CD4-positive, alpha-beta T cell treated with Interleukin-15 for 4 hours (primary cell): ENCODE data around the gene CSNK2B.

Source experiments
- DNase-seq: peaks from one replicate; pipeline ENCODE4 v3.0.0-alpha.2; 2020; ENCODE audit warnings: low spot score

The CSNK2B gene

DNA sequence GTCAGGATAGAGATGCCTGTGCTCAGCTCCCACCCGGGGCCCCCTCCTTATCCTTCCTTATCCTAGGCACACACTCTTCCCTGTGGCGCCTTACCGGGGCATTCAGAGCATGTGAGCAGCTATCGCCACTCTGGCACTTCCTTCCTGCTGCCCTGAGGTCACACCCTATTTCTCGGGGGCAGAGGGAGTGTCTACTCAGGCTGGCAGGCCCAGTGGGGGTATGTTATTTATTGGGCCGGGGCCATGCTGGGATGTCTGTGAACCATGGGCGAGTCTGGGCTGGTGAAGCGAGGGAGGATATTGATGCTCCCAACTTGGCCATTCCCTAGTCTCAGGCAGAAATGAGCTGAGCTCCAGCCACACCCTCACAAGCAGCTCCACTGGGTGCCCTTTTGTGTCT, 45.4 kb downstream of the CSNK2B start:
- DNase-seq = no peak

DNA sequence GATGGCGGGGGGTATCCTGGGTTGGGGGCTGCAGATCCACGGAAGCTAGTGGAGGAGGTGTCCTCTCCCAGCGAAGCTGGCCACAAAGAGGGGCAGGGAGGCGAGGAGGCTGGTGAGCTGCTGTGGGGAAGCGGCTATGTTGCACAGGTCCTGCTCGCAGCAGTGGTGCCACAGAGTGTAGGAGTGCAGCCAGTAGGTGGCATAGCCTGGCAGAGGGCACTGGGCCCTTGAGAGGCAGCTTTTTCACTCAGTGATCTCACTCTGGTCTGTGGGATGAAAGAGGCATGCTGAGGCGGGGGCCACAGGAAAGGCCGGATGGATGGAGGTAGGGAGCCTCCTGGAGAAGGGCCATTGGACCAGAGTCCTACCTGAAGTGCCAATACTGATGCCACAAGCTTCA, 46.4 kb downstream of the CSNK2B start:
- no peak for DNase-seq

DNA sequence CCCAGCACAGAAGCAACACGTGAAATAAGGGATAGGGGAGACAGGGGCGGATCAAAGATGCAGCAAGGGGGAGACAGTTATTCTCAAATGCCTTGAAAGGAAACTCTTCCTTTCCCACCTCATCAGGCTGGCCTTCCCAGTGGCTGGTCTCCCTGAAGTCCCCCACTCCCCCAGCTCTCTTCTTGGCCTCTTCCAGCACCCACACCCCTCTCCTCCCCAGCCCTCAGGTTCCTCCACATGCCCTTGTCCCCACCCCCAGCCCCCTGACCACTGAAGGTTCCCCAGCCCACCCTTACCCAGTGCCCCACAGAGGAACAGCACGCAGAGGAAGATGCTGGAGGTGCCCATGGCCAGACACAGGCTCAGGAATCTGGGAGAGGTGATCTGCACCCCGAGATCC, 47.6 kb downstream of the CSNK2B start:
- no peak for DNase-seq

DNA sequence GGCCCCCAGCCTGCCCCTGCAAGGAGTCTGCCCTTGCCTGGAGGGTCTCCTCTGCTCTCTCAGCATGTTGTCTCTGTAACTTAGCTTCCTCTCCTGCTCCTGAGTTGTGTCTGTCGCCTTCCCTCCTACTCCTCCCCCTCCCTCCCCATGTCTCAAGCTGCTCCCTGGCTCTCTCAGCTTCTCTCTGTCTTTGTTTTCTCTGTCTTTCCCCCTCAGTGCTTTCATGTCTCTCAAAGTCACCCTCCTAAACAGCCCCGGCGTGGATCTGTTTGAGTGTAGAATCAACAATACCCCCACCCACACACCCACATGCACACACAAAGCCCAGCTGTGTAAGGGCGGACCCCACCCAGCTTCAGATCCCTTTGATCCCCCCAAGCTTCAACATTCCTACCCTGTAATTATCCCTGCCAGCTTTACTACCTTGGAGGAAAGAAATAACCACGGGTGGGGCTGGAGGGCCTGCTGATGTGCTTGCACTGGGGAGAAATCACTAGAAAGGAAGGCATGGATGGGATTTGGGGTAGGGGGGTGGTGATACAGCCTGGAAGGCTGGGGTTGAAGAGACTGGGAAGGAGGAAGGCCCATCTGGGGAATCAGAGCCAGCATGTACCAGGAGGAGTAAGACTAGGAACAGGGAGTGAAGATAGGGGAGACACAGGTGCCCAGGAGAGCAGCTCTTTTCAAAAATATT, 48.3 kb downstream of the CSNK2B start:
- DNase-seq = no peak

DNA sequence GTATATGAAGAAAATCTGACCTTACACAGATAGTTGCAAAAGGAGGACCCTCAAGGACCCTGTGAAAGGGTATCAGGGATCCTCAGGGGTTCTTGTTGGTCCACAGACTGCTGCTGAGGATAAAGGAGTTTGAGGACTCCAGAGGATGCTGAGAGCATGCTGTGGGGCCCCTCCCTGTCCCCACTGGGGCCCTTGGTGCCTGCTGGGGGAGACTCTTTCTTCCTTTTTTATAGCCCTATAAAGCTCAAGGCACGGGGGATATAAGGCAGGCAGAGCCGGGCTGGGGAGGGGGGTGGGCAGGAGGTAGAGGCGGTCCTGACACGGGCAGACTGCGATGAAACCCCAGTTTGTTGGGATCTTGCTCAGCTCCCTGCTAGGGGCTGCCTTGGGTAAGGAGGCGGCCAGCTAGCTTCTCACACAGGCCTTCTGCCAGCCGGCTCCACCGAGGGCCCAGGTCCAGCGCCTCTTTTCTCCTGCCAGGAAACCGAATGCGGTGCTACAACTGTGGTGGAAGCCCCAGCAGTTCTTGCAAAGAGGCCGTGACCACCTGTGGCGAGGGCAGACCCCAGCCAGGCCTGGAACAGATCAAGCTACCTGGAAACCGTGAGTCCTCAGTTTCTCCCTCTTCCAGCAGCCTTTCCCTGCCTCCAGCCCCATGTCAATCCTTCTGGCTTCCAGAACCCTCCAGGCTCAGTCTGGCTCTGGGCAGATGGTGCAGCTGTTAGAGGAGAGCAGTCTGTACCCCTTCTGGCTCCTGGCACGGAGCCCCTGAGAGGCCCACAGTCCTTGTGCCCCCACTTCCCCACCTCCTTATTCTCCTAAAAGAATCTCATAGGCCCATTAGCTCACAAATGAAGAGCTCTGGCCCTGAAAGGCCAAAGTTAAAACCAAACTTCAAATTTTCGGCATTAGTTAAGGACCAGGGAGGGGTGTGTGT, 49.4 kb downstream of the CSNK2B start, which contains the start of gene LY6G6D:
Gene LY6G6D, plus strand, starts transcription at position 327 of the 937 bp plus-strand sequence. Its CDS starts 8 bp downstream, at position 335.
- no peak for DNase-seq

DNA sequence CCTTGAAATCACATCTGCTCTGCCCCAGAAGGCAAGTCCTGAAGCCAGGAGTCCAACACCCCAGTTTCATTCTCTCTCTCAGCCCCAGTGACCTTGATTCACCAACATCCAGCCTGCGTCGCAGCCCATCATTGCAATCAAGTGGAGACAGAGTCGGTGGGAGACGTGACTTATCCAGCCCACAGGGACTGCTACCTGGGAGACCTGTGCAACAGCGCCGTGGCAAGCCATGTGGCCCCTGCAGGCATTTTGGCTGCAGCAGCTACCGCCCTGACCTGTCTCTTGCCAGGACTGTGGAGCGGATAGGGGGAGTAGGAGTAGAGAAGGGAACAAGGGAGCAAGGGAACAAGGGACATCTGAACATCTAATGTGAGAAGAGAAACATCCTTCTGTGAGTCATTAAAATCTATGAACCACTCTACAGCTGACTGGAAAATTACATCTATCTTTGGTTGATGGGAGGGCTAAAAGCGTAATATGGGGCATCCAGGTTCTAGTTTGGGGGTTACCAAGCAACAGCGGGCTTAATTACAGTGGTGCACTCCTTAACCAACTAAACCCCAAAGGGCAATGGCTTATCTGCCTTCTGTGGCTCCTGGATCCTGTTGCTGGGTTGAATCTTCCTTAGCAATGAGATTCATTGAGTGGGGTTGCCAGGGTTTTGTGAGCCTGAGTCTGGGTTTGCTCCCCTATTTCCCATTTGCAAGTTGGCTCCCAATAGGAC, 51.8 kb downstream of the CSNK2B start:
- no peak for DNase-seq

DNA sequence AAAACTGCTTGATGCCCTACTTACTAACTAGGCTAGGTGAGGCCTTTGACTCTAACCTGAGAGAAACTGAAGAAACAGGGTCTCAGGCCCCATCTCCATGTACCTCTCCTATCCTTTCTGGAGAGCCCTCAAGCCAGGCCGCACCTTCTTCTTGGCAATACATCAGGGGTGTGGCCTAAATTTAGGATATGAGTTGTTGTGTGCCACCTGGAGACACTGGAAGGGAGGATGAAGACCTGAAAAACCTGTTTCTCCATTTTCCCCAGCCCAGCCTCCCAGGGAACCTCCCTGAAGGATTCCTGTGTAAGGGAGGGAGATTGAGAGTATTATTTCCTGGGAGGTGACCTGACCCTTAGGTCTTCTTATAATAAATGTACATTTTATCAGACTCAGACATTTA, 52.4 kb downstream of the CSNK2B start:
- no peak for DNase-seq

DNA sequence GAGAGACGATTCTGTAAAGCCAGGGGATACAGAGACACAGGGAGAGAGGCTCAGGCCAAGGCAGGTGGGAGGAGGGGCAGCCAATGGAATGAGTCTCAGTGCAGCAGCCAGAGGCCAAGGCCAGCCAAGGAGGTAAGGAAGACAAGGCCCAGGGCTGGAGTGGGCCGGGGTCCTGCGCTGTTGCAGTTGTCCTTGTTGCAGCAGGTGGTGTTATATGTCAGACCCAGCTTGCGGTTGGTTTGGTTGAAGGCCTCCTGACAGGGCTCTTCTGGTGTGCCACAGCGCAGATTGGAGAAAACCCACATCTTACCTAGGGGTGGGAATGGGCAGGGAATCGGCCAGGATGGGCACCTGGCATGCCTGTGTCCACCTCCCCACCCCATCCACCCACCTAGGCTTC, 53.1 kb downstream of the CSNK2B start:
- DNase-seq = no peak
